K562 (cell line): Measurements from ENCODE around the gene MAPK8IP1. TPM values are rescaled to one million over a fixed set of nuclear protein-coding genes. Genes with fewer than 3 reads are reported as not detected.
A peak's percentile ranks its signal among the peaks of the same experiment; 100 is the strongest.

ENCODE experiments used
- CCNT2 ChIP-seq: IDR thresholded peaks from 2 replicates; pipeline ENCODE4 v1.6.1; 2011; ENCODE audit warnings: borderline replicate concordance, low read depth, mild to moderate bottlenecking, moderate library complexity, mixed read lengths, low read length; ENCODE audit not compliant: insufficient read length; ENCODE audit errors: extremely low read depth
- CEBPB ChIP-seq: fragments of 450-650 bp; IDR thresholded peaks from 2 replicates; pipeline ENCODE4 v1.6.1; 2016; ENCODE audit warnings: missing genetic modification characterization, missing compliant biosample characterization
- DACH1 ChIP-seq: fragments of 450-650 bp; IDR thresholded peaks from 2 replicates; pipeline ENCODE4 v1.6.1; 2018; ENCODE audit not compliant: partially characterized antibody
- DLX4 ChIP-seq: fragments of 250-450 bp; sonication (Bioruptor Pico); IDR thresholded peaks from 2 replicates; pipeline ENCODE4 v1.6.1; 2021; ENCODE audit warnings: mild to moderate bottlenecking
- ELF4 ChIP-seq: fragments of 450-650 bp; formaldehyde crosslinking; IDR thresholded peaks from 2 replicates; pipeline ENCODE4 v1.4.0; 2022; ENCODE audit warnings: missing genetic modification characterization
- ERF ChIP-seq: fragments of 450-650 bp; formaldehyde crosslinking; IDR thresholded peaks from 2 replicates; pipeline ENCODE4 v1.4.0; 2020; ENCODE audit warnings: mild to moderate bottlenecking, mixed read lengths
- GATAD2A ChIP-seq: fragments of 450-650 bp; IDR thresholded peaks from 2 replicates; pipeline ENCODE4 v1.6.1; 2017
- HDAC2 ChIP-seq: fragments of 450-650 bp; IDR thresholded peaks from 2 replicates; pipeline ENCODE4 v1.6.1; 2016; ENCODE audit warnings: mild to moderate bottlenecking
- MCM2 ChIP-seq: fragments of 450-650 bp; IDR thresholded peaks from 2 replicates; pipeline ENCODE4 v1.6.1; 2017; ENCODE audit warnings: low read depth, mild to moderate bottlenecking
- MLLT1 ChIP-seq, 2 experiments: fragments of 450-650 bp; IDR thresholded peaks; 2 replicates each; pipeline ENCODE4 v1.6.1; 2016
- NR0B1 ChIP-seq: fragments of 450-650 bp; IDR thresholded peaks from one replicate; pipeline ENCODE4 v1.6.1; 2018; ENCODE audit warnings: mild to moderate bottlenecking, moderate library complexity; ENCODE audit not compliant: partially characterized antibody
- PRMT5 ChIP-seq: sonication (generic); formaldehyde crosslinking; IDR thresholded peaks from 2 replicates; pipeline ENCODE4 v1.5.0; 2020; ENCODE audit warnings: missing genetic modification reagents
- RNF2 ChIP-seq: sonication (generic); IDR thresholded peaks from 2 replicates; pipeline ENCODE4 v1.6.1; 2016
- SAP30 ChIP-seq: fragments of 200-600 bp; sonication (generic); IDR thresholded peaks from 2 replicates; pipeline ENCODE4 v1.6.1; 2012; ENCODE audit warnings: borderline replicate concordance, low read depth, mild to moderate bottlenecking, moderate library complexity, low read length, control low read depth, inconsistent platforms; ENCODE audit not compliant: insufficient read depth, poor library complexity, severe bottlenecking
- ZNF561 ChIP-seq: fragments of 450-650 bp; formaldehyde crosslinking; conservative IDR thresholded peaks from 2 replicates; pipeline ENCODE4 v1.4.0; 2020; ENCODE audit warnings: mild to moderate bottlenecking, moderate library complexity
- ZNF75A ChIP-seq: fragments of 450-650 bp; formaldehyde crosslinking; IDR thresholded peaks from 2 replicates; pipeline ENCODE4 v1.4.0; 2020; ENCODE audit warnings: mild to moderate bottlenecking
- polyA plus RNA-seq, 8 experiments: library from polyadenylated mRNA; depleted of rRNA in 4 of 8; stranded (reverse) in 5 of 8; unstranded in 3 of 8; fragments of >200 nt; fragmentation: Nextera tagmentation in 2 of 8; fragmentation: Illumina TruSeq in 1 of 8; extraction: Ambion mirVana in 2 of 8; extraction: Trizol in 1 of 8; gene quantifications; 2 replicates each; pipeline versions ENCODE4 v1.2.1 to v1.2.3, GENCODE V29; 2011 to 2014; ENCODE audit warnings: inconsistent platforms in 1 of 8, missing spikeins in 1 of 8
- total RNA-seq, 7 experiments: library from RNA; depleted of rRNA in 6 of 7; stranded (reverse); fragments of >200 nt in 6 of 7; fragmentation: Illumina TruSeq in 2 of 7; extraction: Trizol in 2 of 7; gene quantifications; 2 replicates each; pipeline versions ENCODE4 v1.2.1 to v1.2.3, GENCODE V29; 2011 to 2021; ENCODE audit warnings: low replicate concordance in 1 of 7
- TF ChIP-seq, protein P1 (sequence below): sonication (generic); formaldehyde crosslinking; IDR thresholded peaks from 2 replicates; pipeline ENCODE4 v1.8.0; 2022; ENCODE audit warnings: missing genetic modification reagents, mild to moderate bottlenecking, borderline replicate concordance
- TF ChIP-seq, protein P2 (sequence below): fragments of 450-650 bp; formaldehyde crosslinking; IDR thresholded peaks from 2 replicates; pipeline ENCODE4 v1.4.0; 2020; ENCODE audit warnings: mild to moderate bottlenecking, moderate library complexity

MAPK8IP1 gene
- total and polyA plus RNA-seq, 9 of the 15 experiments (the other 6 are each of a cell fraction or from before 2014, with no cell fraction given): 0.13 to 6.9 (median 2.5) TPM

GRCh38 chr11:45846974-45847910 is 38.2 kb upstream of the MAPK8IP1 start, which contains the start of gene CRY2 (continued):
- TF ChIP-seq NR0B1: no peak
- no peak for TF ChIP-seq HDAC2
- TF ChIP-seq, protein P1, sequence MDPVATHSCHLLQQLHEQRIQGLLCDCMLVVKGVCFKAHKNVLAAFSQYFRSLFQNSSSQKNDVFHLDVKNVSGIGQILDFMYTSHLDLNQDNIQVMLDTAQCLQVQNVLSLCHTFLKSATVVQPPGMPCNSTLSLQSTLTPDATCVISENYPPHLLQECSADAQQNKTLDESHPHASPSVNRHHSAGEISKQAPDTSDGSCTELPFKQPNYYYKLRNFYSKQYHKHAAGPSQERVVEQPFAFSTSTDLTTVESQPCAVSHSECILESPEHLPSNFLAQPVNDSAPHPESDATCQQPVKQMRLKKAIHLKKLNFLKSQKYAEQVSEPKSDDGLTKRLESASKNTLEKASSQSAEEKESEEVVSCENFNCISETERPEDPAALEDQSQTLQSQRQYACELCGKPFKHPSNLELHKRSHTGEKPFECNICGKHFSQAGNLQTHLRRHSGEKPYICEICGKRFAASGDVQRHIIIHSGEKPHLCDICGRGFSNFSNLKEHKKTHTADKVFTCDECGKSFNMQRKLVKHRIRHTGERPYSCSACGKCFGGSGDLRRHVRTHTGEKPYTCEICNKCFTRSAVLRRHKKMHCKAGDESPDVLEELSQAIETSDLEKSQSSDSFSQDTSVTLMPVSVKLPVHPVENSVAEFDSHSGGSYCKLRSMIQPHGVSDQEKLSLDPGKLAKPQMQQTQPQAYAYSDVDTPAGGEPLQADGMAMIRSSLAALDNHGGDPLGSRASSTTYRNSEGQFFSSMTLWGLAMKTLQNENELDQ: no peak
- peak; percentile 79 for TF ChIP-seq SAP30
- TF ChIP-seq ZNF561 (CRISPR knock-in tag): no peak
- TF ChIP-seq MCM2: no peak
- no peak for TF ChIP-seq ZNF75A (CRISPR knock-in tag)
- peak; percentile 78; the same call in 1 of the 2 replicates for TF ChIP-seq PRMT5 (CRISPR knock-in tag)
- no peak for TF ChIP-seq ELF4
- TF ChIP-seq CEBPB: no peak
- TF ChIP-seq MLLT1 (IDR thresholded peaks at IDR 0.05): no peak
- TF ChIP-seq GATAD2A: no peak
- TF ChIP-seq CCNT2: peak; percentile 94
- TF ChIP-seq RNF2: peak; percentile 33; the same call in 1 of the 2 replicates
- no peak for TF ChIP-seq DLX4 (CRISPR knock-in tag)
- TF ChIP-seq, protein P2, sequence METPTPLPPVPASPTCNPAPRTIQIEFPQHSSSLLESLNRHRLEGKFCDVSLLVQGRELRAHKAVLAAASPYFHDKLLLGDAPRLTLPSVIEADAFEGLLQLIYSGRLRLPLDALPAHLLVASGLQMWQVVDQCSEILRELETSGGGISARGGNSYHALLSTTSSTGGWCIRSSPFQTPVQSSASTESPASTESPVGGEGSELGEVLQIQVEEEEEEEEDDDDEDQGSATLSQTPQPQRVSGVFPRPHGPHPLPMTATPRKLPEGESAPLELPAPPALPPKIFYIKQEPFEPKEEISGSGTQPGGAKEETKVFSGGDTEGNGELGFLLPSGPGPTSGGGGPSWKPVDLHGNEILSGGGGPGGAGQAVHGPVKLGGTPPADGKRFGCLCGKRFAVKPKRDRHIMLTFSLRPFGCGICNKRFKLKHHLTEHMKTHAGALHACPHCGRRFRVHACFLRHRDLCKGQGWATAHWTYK: peak; percentile 66; the same call in 1 of the 2 replicates
- TF ChIP-seq DACH1: peak; percentile 28
- TF ChIP-seq ERF (CRISPR knock-in tag): 0 out of 2 replicates have a peak, but pooled peaks have one; percentile 37
